Stimulated activated CD4-positive, alpha-beta T cell treated with anti-CD3 and anti-CD28 coated beads, Interleukin-2, amount 100 ng/mL, for 48 hours (primary cell): ENCODE measurements around the gene IGDCC3.

Source experiments
- DNase-seq, 2 donors: peaks; one replicate each; pipeline ENCODE4 v3.0.0-alpha.2; 2020

IGDCC3 gene

DNA sequence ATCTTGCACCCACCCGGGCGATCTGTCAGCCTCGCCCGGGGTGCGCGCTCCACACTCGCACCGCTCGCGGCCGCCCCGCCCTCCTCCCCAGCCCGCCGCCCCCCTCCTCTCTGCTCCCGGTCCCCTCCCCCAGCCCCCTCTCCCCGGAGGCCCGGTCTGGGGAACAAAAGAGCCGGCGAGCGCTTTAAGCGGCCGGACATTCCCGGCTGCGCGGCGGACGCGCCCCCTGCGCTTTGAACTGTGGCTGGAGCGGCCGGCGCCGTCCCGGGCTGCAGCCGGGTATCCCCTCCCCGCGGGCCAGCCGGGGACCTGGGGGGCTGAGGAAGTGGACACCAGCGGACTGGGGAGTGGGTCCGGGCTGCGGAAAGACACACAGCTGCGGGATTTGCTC lies at the start of gene IGDCC3:
IGDCC3 (minus strand) TSS at position 27 of the 391 bp plus-strand sequence. CDS start 214 bp downstream, outside the sequence.
- no peak for DNase-seq

GRCh38 chr15:65426216-65426853 lies 48.5 kb upstream of the IGDCC3 start:
- DNase-seq, result no peak

GRCh38 chr15:65424683-65425082 lies 46.9 kb upstream of the IGDCC3 start:
- DNase-seq, result no peak

- no peak for DNase-seq
These were observed 46.3 kb upstream of the IGDCC3 start for GRCh38 chr15:65423976-65424679.

- DNase-seq, result no peak
These were observed 45.6 kb upstream of the IGDCC3 start for GRCh38 chr15:65423150-65423975.

DNA sequence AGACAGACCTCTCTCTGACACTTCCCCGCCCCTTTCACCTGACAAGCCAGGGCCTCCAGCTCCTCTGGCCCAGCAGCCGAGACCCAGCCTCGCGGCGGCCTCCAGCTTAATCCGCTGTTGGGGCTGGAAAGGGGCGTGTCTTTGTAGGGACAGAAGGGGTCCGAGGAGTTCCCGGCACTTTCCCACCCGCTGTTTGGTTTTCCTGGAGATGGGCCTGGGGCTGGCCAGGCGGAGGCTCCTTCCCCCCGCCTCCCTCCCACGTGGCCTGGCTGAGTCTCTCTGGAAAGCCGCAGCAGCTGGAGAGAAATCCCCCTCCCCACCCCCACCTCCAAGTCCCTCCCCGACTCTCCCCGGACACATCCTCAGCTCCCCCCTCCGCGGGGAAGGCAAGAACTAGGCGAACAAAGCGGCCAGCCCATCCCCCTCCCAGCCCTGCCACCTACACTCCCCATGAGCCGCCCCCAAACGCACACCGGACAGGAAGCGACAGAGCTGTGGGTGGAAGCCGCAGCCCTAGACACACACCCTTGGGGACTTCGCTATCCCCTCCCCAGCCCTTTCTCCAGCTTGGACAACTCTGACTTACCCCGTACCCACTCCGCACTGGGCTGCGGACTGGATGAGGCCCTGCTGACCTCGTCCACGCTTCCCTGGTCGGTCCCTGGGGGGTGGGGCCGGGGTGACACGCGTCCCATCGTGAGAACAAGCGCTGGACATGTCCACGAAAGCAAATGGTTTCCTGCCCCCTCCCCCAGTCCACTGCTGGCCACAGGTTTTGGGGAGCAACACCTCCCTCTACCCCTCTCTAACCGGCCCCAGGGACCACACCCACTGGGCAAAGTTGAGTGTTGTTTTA lies 43.8 kb upstream of the IGDCC3 start:
- DNase-seq, result no peak

DNA sequence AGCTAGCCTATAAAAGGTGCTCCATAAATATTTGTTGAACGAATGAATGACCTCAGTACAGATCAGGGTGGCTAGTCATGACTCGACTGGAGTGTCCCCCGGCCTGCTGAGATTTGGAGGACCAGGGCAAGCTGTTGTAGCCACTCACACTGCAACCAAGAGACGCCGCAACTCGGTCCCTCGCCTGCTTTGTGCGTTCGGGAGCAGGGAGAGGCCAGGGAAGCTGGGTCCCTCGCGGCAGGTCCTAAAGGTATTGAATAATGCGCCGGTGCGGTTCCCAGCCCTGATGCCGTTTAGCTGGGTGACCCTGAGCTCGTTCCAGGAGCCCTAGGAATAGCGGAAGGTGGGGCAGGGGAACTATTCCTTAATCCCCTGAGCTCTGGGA lies 43.2 kb upstream of the IGDCC3 start:
- no peak for DNase-seq

DNA sequence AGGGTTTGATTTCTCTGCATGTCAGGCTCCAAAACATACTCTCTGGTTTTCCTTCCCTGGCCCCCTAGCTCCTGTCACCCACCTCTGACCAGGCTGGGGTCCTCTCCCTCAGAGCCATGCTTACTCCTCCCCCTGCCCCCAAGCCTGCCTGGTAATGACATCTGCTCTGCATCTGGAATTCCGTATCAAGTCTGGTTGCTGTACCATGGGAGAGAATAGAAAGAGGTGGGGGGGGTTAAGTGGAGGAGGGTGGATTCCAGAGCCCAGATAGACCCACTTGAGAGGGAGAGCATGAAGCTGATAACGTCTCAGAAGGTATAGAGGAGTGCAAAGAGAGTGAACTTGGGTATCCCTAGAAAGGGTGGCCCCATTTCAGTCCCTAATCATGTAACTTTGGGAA lies 40.8 kb upstream of the IGDCC3 start:
- no peak for DNase-seq

GRCh38 chr15:65416845-65417416 lies 39.1 kb upstream of the IGDCC3 start:
- no peak for DNase-seq

DNA sequence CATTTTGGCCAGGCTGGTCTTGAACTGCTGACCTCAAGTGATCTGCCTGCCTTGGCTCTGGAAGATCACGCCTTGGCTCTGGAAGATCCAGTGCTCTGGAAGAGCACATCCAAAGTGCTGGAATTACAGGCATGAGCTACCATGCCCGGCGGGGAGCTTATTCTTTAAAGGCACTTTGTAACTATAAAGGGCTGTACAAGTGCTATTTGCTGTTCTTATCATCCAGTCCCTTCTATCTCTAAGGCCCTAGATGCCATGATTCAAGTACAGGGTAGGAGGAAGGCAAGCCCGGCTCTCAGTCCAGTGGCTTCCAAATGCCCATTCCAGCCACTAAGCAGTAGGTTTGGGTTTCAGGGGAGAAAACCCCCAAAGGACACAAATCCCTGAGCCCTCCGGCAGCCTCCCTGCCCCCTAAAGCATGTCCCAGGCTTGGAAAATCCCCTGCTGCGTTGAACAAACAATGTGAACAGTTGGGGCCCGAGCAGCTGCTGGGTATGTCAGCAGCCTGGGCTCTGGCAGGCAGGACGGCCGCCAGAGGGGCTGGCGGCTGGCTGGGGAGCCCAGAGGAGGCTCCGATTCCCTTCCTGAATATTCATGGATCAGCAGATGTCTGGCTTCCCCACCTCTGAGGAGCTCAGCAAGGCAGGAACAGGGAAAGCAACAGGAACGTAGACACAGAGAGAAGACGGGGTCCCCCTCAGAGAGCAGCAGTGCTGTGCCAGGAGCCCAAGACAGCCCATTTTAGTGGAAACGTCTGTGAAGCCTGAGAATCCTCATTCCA lies 37.2 kb upstream of the IGDCC3 start:
- DNase-seq, result no peak

- DNase-seq, result no peak
These were observed 36.0 kb upstream of the IGDCC3 start for GRCh38 chr15:65413760-65414144.

DNA sequence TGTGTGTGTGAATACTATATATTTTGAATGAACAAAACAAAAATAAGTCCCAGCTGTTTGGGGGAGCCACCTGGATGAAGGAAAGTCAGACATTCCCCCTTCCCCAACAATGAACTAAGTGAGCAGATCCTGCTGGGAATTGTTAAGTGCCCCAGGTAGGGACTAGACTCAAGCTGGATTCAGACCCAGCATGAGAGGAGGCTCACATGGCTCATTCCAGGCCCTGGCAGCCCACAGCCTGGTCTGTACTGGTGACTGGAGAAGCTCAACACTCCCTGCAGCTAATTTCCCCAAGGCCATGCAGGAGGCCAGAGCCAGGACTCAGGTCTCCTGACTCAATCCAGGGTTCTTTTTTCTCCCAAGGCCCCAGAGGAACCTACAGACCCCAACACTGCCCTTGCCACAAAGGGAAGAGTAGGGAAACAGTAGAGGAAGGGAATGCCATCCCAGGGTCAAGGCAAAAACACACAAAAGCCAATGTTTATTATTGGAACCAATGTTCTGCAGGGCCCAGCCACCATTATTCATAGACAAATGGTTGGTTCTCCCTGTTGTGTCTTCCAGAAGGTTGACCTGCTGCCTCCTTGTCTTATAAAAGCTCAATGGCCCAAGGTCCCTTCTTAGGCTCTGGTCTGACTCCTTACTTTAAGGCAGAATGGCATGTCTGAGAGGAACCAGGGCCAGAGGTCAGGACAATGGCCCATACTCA lies 35.4 kb upstream of the IGDCC3 start:
- DNase-seq, result no peak

DNA sequence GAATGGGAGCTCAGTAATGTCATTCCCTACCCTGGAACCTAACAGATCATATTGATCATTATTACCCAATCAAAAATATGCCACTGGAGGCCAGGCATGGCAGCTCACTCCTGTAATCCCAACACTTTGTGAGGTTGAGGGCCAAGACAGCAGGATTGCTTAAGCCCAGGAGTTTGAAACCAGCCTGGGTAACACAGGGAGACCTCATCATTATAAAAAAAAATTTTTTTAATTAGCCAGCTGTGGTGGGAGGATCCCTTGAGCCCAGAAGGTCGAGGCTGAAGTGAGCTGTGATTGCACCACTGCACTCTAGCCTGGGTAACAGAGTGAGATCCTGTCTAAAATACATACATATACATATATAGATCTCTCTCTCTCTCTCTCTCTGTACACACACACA lies 34.8 kb upstream of the IGDCC3 start:
- no peak for DNase-seq

DNA sequence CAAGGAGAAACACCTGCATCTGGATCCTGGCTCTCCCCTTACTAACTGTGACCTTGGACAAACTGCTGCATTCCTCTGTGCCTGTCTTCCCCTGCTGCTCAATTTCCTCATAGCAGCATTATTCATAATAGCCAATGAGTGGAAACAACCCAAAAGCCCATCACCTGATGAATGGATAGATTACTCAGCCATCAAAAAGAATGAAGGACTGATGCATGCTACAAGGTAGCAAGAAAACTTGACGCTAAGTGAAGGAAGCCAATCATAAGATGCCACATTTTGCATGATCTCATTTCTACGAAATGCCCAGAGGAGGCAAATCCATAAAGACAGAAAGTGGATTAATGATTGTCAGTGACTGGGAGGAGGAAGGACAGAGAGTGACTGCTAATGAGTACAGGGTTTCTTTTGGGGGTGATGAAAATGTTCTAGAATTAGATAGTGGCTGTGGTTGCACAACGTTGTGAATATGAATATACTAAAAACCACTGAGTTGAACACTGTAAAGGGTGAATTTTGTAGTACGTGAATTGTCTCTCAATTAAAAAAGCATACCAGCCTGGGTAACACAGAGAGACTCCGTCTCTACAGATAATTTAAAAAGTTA lies 33.8 kb upstream of the IGDCC3 start:
- no peak for DNase-seq

- DNase-seq, result no peak
These were observed 33.2 kb upstream of the IGDCC3 start for GRCh38 chr15:65410972-65411371.

DNA sequence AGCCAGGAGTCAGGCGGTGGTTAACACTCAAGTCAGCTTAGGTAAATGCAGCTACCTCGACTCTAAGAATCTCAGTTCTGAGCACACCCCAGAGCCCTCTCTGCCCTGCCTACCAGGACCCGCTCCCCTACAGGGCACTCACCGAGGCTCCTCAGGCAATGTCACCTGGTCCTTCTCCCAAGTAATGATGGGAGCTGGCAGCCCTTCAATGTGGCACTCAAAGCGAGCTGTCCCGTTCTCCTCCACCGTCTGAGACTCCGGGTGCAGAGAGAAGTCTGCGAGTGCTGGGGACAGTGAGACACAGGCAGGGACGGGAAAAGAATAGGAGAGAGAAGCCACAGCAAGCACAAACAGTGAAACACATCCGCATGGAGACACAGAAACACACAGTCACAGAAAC lies 32.2 kb upstream of the IGDCC3 start:
- DNase-seq, result no peak

GRCh38 chr15:65409036-65409631 lies 31.3 kb upstream of the IGDCC3 start:
- DNase-seq, result no peak

DNA sequence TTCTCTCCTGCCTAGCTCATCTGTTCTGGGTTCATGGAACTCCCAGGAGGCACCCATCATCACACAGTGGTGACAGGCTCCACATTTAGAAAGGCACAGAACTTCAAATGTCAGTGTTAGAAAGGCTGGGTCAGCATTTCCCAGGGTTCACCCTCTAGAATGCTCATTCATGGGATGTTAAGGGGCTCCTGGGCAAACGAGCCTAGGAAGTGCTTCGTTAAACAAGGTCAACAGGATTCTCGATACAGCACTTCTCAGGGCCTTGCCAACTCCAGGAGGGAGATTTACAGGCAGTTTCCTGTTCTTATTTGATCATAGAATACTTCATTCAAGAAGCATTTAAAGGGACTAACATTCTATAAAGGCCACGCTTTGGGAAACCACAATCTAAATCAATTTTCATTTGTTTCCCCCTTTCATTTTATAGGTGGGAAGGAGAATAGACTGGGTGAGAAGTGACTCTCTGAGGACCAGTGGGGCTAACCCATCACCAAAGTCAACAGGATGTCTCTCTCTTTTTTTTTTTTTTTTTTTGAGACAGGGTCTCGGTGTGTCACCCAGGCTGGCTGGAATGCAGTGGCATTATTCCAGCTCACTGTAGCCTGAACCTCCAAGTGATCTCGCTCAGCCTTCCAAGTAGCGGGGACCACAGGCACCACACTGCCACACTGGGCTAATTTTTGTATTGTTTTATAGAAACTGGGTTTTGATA lies 30.7 kb upstream of the IGDCC3 start:
- DNase-seq, result no peak

DNA sequence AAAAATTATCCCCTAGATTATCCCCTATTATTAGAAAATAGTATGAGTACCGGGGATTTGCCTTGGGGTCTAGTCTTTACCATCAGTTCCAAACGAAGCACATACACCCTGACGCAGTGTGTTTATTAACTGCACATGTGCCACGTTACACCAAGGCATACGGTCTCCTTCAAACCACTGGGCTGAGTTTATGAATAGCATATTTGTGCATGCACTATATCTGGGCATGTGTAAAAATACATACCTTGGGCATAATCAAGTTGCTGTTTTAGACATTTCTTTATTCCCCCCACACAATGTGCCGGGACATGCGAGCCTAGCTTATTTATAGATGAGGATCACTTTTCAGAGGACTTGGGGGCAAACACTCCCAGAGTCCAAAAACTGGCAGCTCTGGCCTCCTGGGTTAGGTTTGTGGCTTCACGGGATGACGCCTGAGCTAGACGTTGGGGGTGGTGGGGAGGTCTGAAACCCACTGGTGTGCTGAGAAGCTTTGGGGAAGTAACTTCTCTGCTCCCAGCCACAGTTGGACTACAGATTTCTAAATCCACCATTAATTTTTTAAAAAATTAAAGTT lies 28.7 kb upstream of the IGDCC3 start:
- DNase-seq, result no peak
